Effector CD4-positive, alpha-beta T cell (primary cell): ENCODE data around the gene GLUL.
A peak's percentile ranks its signal among the peaks of the same experiment; 100 is the strongest.
"Not testable (repeated sequence)": the region's sequence is repeated elsewhere in the genome, so short reads cannot be mapped to it uniquely, and the experiment has no call there.

Experiments
- DNase-seq: peaks from one replicate; pipeline ENCODE4 v3.0.0-alpha.2; 2020

The GLUL gene

GRCh38 chr1:182394055-182394775 lies 2.6 kb upstream of the GLUL start:
- DNase-seq: no peak

DNA sequence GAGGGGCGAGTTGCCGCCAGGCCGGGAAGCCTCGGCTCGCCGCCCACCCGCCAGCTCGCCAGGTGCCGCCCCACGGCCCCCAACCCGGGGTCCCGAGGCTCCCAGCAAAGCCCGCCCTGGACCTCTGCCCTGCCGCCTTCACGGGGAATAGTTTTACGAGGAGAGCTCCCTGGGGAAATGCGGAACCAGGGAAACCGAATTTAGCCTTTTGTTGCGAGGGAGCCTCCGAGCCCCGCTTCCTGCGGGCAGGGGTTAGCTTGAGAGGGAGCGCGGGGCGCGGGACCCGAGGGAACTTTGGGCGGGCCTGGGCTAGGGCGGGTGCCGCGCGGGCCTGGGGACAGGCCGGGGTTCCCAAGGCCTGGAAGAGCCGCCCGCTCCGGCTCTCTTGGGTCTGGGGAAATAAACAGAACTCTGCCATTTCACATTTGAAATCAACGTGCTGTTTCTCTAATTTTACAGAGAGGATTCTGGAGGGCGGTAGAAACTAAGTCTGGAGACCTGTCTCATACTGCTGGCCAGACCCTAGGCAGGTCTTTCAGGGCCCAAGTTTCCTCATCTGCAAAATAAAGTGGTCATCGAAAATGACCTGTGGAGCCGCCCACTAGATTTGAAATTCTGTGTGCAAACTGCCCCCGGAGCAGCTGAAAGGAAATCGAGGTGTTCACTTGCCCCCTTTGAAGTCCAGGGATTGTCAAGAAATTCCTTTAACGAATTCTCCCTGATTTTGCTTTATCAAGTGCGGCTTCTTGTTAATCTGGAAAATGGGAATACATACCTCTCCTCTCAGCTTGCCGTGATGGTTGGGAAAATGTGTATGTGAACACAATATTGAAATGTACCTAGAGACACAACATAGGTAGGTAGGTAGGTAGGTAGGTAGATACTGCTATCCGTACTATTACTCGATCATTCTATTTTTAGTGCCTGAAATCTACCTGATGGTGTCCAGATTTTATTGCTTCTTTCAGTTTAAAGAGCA lies 749 bp upstream of the GLUL start:
- peak; percentile 5 for DNase-seq

GRCh38 chr1:182391028-182391361 lies 595 bp downstream of the GLUL start:
- peak; percentile 4 for DNase-seq

GRCh38 chr1:182389619-182390047 lies 2.0 kb downstream of the GLUL start:
- DNase-seq: no peak

DNA sequence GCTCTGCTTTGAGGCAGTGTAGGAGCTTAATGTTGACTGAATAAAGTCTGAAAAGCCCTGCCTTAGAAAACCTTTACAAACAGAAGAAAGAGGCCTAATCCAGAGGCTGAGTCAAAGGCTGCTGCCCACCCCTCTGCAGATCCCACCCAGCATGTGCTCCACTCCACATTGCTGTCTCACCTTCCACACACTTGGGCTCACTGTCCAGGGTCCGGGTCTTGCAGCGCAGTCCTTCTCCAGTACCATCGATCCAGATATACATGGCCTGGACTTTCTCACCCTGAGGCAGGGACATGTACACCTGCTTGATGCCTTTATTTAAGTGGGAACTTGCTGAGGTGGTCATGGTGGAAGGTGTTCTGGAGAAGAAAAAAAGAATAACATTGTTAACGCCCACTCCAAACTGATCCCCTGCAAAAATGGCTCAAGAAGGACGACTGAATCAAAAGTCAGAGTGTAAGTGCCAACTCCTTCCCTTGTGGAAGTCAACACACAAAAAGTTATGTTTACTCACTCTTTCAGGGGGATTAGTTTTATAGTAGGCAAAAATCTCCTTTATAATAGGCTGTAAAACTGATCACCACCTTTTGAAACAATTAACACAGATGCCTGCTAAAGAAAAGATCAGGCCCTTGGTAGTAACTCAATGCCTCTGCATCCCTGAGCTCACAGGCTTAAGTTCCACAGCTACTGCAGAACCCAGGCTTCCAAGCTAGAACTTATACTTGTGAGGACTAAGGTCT lies 3.0 kb downstream of the GLUL start:
- DNase-seq: no peak

GRCh38 chr1:182387566-182387965 lies 4.0 kb downstream of the GLUL start:
- no peak for DNase-seq

DNA sequence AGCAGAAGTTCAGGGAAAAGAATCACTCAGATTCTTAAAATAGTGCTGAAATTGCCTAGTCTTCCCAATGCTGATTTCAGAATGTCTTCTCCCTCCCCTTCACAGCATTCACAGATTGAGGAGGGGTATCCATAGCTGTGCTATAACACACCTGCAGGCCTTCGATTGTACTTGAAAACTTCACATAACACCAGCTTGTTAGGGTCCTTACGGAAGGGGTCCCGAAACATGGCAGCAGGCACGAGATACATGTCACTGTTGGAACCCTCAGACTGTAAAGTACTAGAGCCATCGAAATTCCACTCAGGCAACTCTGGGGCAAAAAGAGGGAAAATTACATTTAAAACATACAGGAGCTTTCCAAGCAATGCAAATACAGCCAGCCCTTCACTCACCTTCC lies 4.6 kb downstream of the GLUL start:
- no peak for DNase-seq

GRCh38 chr1:182385885-182386853 lies 5.4 kb downstream of the GLUL start:
- no peak for DNase-seq

DNA sequence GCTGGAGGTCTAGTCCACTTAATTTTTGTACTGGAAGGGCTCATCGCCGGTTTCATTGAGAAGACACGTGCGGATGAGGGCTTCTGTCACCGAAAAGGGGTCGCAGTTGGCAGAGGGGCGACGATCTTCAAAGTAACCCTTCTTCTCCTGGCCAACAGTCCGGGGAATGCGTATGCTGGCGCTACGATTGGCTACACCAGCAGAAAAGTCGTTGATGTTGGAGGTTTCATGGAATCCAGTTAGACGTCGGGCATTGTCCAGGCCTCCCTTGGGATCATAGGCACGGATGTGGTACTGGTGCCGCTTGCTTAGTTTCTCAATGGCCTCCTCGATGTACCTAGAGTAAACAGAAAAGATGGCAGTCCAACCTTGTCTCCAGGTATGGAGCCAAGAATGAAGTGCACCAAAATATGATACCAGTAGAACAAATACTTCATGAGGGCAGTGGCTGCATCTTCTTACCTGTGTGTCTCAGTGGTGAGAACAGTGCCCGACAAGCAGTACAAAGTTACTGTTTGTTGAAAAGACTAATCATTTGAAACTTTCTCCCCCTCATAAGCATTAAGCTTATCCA lies 7.1 kb downstream of the GLUL start:
- no peak for DNase-seq

DNA sequence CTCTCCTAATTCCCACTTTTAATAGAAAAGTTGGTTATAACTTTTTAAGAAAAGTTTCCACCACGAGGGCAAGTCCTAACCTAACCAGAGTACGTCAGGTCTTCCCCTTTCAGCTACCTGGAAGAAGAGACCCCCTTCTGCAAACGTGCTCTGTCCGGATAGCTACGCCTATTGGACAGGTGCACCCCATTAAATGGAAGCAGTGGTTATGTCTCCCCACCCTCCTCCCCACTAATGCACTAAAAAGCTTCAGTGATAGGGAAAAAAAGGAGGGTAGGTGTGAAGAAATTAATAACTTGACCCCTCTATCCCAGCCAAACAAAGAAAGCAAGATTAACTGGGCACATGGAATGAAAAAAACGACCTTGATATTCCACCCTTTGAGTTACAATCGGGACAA lies 7.7 kb downstream of the GLUL start:
- DNase-seq: no peak

DNA sequence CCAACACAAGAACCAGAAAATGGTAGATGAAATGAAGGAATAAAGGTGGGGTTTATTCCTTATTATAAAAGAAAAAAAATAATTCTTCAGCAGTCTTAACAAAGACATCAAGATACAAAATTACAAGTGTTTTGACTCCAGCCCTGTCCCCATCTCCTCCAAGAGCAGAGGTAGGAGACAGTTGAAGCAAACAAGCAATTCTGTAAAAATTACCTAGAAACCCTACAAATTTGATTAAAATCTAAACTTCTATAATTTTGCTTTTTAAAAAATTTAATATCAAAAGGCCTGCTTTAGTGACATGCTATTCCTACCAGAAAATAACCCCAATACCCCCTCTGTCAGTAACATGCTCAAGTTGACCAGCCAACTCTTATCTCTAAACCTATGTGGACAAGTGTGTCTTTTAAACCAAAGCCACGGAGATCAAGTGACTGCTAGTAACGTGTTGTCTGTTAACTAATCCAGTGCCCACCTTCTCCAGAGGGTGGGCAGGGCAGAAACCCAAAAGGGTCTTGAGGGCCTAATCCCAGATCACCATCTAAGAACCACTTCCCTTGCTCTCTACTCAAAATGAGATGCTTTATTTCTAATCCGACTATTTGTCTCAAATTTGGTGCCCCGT lies 8.4 kb downstream of the GLUL start:
- no peak for DNase-seq

DNA sequence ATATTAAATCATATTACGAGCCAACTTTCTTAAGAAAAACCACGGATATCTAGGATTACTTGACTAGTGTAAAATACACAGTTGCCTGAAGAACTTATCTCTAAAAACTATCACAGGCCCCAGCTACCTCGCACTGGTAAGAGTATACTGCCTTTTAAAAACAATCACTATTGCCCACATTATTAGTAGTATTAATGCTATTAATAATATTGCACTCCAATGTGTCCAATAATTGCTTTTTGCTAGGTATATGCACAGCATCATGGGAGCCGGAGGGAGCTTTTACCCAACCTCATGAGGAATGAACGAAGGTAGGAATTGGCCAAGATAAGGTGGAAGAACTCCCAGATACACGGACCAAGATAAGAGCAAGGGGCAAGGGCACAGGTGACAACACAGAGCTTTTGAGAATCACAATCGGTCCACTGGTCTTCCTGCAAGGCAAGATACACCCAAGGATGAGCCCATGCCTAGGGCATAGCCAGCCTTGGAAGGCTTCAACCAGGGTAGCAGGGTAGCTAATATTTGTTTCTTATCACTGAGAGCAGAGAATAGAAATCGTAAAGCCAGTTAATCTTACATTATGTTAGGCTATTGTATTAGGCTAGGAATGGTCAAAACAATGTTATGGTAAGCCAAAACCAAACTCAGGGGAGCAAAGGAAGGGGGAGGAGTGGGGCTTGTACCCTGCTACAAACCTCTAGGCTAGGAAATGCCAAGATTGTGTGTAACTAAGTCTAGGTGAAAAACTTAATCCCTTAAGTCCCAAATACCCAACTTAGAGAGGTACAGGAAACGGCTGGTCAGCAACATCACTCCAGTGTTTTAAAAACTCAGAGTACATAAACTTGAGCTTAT lies 9.4 kb downstream of the GLUL start:
- DNase-seq: no peak

- DNase-seq: no peak
Measured at GRCh38 chr1:182380199-182380598, 11.4 kb downstream of the GLUL start.

GRCh38 chr1:182379781-182380180 lies 11.8 kb downstream of the GLUL start:
- DNase-seq: not testable (repeated sequence)

DNA sequence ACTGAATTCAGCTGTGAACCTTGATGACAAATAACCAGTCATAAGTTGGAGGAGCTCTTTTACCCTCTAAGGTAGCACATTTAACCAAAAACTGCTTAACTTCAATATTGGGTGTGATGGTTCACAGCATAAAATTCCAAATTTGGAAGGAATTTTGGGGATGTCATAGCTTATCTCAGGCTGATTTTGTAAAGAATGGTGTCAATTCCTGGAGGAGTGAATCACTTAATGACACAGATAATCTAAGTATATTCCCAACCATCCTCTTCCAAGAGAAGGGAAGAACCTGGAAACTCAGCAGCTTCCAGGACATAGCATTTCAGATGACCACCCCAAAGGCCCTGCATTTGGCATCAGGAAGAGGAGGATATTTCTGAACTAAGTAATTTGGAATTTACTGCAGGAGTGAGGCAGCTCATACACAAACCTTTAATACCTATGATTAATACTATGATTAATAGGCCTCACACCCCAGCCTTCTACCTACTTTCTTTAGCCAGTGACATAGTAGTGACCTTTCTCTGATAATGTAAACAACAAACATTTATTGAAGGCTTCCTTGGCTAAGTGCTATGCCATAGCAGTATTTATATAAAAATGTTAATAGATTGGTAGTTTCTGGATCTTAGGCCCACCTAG lies 14.5 kb downstream of the GLUL start:
- DNase-seq: no peak

GRCh38 chr1:182374101-182374834 lies 17.3 kb downstream of the GLUL start:
- no peak for DNase-seq

DNA sequence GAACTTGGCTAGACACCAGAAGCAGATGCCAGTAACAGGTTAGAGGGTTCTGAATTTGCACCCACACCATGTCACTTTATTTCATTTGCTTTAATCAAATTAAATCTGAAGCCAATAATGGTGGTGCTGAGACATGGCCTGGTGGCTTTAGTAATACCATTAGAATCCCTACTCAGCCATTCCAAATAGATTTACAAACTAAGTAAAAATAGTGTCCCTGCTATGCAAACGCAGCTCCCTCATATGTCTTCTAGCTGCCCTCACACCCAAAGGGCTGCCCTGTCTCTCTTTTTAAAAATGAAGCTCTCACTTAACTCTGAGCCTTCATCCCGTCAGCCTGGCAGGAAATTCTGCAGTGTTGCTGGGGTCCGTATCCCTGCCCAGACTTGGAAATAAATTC lies 21.1 kb downstream of the GLUL start:
- DNase-seq: no peak

- no peak for DNase-seq
Measured at GRCh38 chr1:182368903-182369302, 22.7 kb downstream of the GLUL start.

GRCh38 chr1:182368358-182368757 lies 23.2 kb downstream of the GLUL start:
- no peak for DNase-seq
